ENCODE results near the gene LCMT1. TPM values are rescaled to one million over a fixed set of nuclear protein-coding genes. Genes with fewer than 3 reads are reported as not detected.

Gene LCMT1
- total RNA-seq, 2 experiments from 2014 or later, result 37.1 to 40.7 TPM

GRCh38 chr16:25171390-25171789 is 59.8 kb downstream of the LCMT1 start:
- Mint-ChIP-seq H3K4me1 (ENCODE audit: low read depth) (no peaks in the 10 kb centered on the region), H3K27me3 (no peaks in the 10 kb centered on the region), H3K9me3 (no peaks in the 10 kb centered on the region), H3K36me3 (ENCODE audit: low read depth) (peaks cover 19% of the 10 kb centered on the region), H3K4me3 (no peak overlapping the region), H3K27ac (no peak overlapping the region)
- no peak for TF ChIP-seq CTCF (IDR thresholded peaks at IDR 0.05)
- ChIA-PET POLR2A (no interaction called here), CTCF (no interaction called here)
- intact Hi-C loops (cut with micrococcal nuclease), result no loop called here
- no peak for ATAC-seq
- no peak for DNase-seq

GRCh38 chr16:25172831-25173230 is 61.3 kb downstream of the LCMT1 start:
- Mint-ChIP-seq H3K9me3 (no peaks in the 10 kb centered on the region), H3K4me3 (no peak overlapping the region), H3K4me1 (ENCODE audit: low read depth) (no peaks in the 10 kb centered on the region), H3K36me3 (ENCODE audit: low read depth) (peaks cover 13% of the 10 kb centered on the region), H3K27ac (no peak overlapping the region), H3K27me3 (no peaks in the 10 kb centered on the region)
- CTCF ChIA-PET, result no interaction called here
- DNase-seq, result no peak
- POLR2A ChIA-PET, result no interaction called here
- no peak for TF ChIP-seq CTCF (IDR thresholded peaks at IDR 0.05)
- ATAC-seq, result no peak
- intact Hi-C loops (cut with micrococcal nuclease), result no loop called here

- TF ChIP-seq CTCF (IDR thresholded peaks at IDR 0.05), result no peak
- H3K27ac Mint-ChIP-seq, result no peak overlapping the region
- H3K4me3 Mint-ChIP-seq, result no peak overlapping the region
- ChIA-PET CTCF (interaction anchor here (1.0 kb wide), 1 partner anchor 47 kb away, joined by 3 read pairs; no protein-coding TSS in a partner anchor), POLR2A (no interaction called here)
- no peaks in the 10 kb centered on the region for H3K4me1 Mint-ChIP-seq (ENCODE audit: low read depth)
- DNase-seq (no peak), ATAC-seq (no peak)
- intact Hi-C loops (cut with micrococcal nuclease), result no loop called here
- H3K36me3 Mint-ChIP-seq (ENCODE audit: low read depth), result peaks cover 13% of the 10 kb centered on the region
- no peaks in the 10 kb centered on the region for H3K9me3 Mint-ChIP-seq
- H3K27me3 Mint-ChIP-seq, result no peaks in the 10 kb centered on the region
Observed at GRCh38 chr16:25174285-25174684, 62.7 kb downstream of the LCMT1 start.

GRCh38 chr16:25176136-25176535 is 64.6 kb downstream of the LCMT1 start:
- peaks cover 3% of the 10 kb centered on the region for H3K36me3 Mint-ChIP-seq (ENCODE audit: low read depth)
- DNase-seq (no peak), ATAC-seq (no peak)
- no peak for TF ChIP-seq CTCF (IDR thresholded peaks at IDR 0.05)
- H3K4me1 Mint-ChIP-seq (ENCODE audit: low read depth), result peaks cover under 1% of the 10 kb centered on the region
- intact Hi-C loops (cut with micrococcal nuclease), result no loop called here
- no peaks in the 10 kb centered on the region for H3K9me3 Mint-ChIP-seq
- no peak overlapping the region for H3K27ac Mint-ChIP-seq
- no peak overlapping the region for H3K4me3 Mint-ChIP-seq
- H3K27me3 Mint-ChIP-seq, result no peaks in the 10 kb centered on the region
- POLR2A ChIA-PET, result no interaction called here
- CTCF ChIA-PET, result no interaction called here

- CTCF ChIA-PET, result no interaction called here
- ATAC-seq (no peak), DNase-seq (no peak)
- H3K36me3 Mint-ChIP-seq (ENCODE audit: low read depth), result peaks cover 3% of the 10 kb centered on the region
- TF ChIP-seq CTCF (IDR thresholded peaks at IDR 0.05), result no peak
- peaks cover 6% of the 10 kb centered on the region for H3K4me1 Mint-ChIP-seq (ENCODE audit: low read depth)
- POLR2A ChIA-PET, result no interaction called here
- H3K4me3 Mint-ChIP-seq, result no peak overlapping the region
- intact Hi-C loops (cut with micrococcal nuclease), result no loop called here
- no peaks in the 10 kb centered on the region for H3K27me3 Mint-ChIP-seq
- H3K9me3 Mint-ChIP-seq, result no peaks in the 10 kb centered on the region
- no peak overlapping the region for H3K27ac Mint-ChIP-seq
Observed at GRCh38 chr16:25177512-25177830, 65.9 kb downstream of the LCMT1 start.

All from activated CD8-positive, alpha-beta T cell treated with anti-CD3 and anti-CD28 coated beads for 36 hours (primary cell).